ENCODE data around the gene GSTM4. TPM values are rescaled to one million over a fixed set of nuclear protein-coding genes. Genes with fewer than 3 reads are reported as not detected.

The GSTM4 gene
- total RNA-seq, 3 donors from 2014 or later: 21.9 to 31.5 (median 28.2) TPM

- no peak overlapping the region for H3K4me3 ChIP-seq
- H3K27me3 ChIP-seq: no peaks in the 10 kb centered on the region
- H3K27ac ChIP-seq: no peak overlapping the region
- intact Hi-C loops (cut with DNase I; ENCODE audit: low total_unique reads): loop anchor here (10.0 kb wide), 1 partner anchor 143 kb away; no protein-coding TSS in a partner anchor
- H3K36me3 ChIP-seq: no peaks in the 10 kb centered on the region
- no peaks in the 10 kb centered on the region for H3K9me3 ChIP-seq
- no peak for TF ChIP-seq CTCF (IDR thresholded peaks at IDR 0.05)
- no peak for TF ChIP-seq POLR2A (IDR thresholded peaks at IDR 0.05)
- TF ChIP-seq POLR2AphosphoS5 (IDR thresholded peaks at IDR 0.05): no peak
- no peaks in the 10 kb centered on the region for H3K4me1 ChIP-seq
- no peak for DNase-seq (ENCODE audit: low spot score in 2 of 2)
These were observed 24.1 kb upstream of the GSTM4 start for GRCh38 chr1:109631513-109632505.

- TF ChIP-seq CTCF (IDR thresholded peaks at IDR 0.05) (no peak), POLR2A (IDR thresholded peaks at IDR 0.05) (no peak), POLR2AphosphoS5 (IDR thresholded peaks at IDR 0.05) (no peak)
- Histone ChIP-seq H3K27me3 (no peaks in the 10 kb centered on the region), H3K27ac (peak overlapping the region in 1 of 2 donors; percentile 48), H3K4me1 (no peaks in the 10 kb centered on the region), H3K36me3 (no peaks in the 10 kb centered on the region), H3K4me3 (no peak overlapping the region), H3K9me3 (no peaks in the 10 kb centered on the region)
- intact Hi-C loops (cut with DNase I; ENCODE audit: low total_unique reads): loop anchor here (10.0 kb wide), 1 partner anchor 142 kb away; no protein-coding TSS in a partner anchor
- DNase-seq (ENCODE audit: low spot score in 2 of 2): no peak
These were observed 23.1 kb upstream of the GSTM4 start for GRCh38 chr1:109632671-109633346.

- Histone ChIP-seq H3K27ac (no peak overlapping the region), H3K4me3 (no peak overlapping the region), H3K4me1 (no peaks in the 10 kb centered on the region), H3K27me3 (no peaks in the 10 kb centered on the region), H3K9me3 (no peaks in the 10 kb centered on the region), H3K36me3 (no peaks in the 10 kb centered on the region)
- no peak for DNase-seq (ENCODE audit: low spot score in 2 of 2)
- no peak for TF ChIP-seq POLR2AphosphoS5 (IDR thresholded peaks at IDR 0.05)
- TF ChIP-seq POLR2A (IDR thresholded peaks at IDR 0.05): no peak
- TF ChIP-seq CTCF (IDR thresholded peaks at IDR 0.05): no peak
- intact Hi-C loops (cut with DNase I; ENCODE audit: low total_unique reads): loop anchor here (10.0 kb wide), 1 partner anchor 141 kb away; no protein-coding TSS in a partner anchor
These were observed 21.6 kb upstream of the GSTM4 start for GRCh38 chr1:109634292-109634691.

GRCh38 chr1:109634771-109635750 is 20.8 kb upstream of the GSTM4 start:
- Histone ChIP-seq H3K27me3 (no peaks in the 10 kb centered on the region), H3K9me3 (no peaks in the 10 kb centered on the region), H3K36me3 (no peaks in the 10 kb centered on the region), H3K4me1 (no peaks in the 10 kb centered on the region), H3K4me3 (no peak overlapping the region), H3K27ac (no peak overlapping the region)
- intact Hi-C loops (cut with DNase I; ENCODE audit: low total_unique reads): loop anchor here (10.0 kb wide), 1 partner anchor 140 kb away; no protein-coding TSS in a partner anchor
- DNase-seq (ENCODE audit: low spot score in 2 of 2): no peak
- no peak for TF ChIP-seq CTCF (IDR thresholded peaks at IDR 0.05)
- no peak for TF ChIP-seq POLR2A (IDR thresholded peaks at IDR 0.05)
- TF ChIP-seq POLR2AphosphoS5 (IDR thresholded peaks at IDR 0.05): no peak
